K562 (cell line): ENCODE measurements around the gene TCHH. TPM values are rescaled to one million over a fixed set of nuclear protein-coding genes. Genes with fewer than 3 reads are reported as not detected.

Experiments
- BRF1 ChIP-seq: IDR thresholded peaks from 3 replicates; pipeline ENCODE4 v1.6.1; 2011; ENCODE audit warnings: borderline replicate concordance, mild to moderate bottlenecking; ENCODE audit not compliant: insufficient read length; ENCODE audit errors: extremely low read depth
- CBX3 ChIP-seq, 2 experiments: IDR thresholded peaks; 1 replicate in 1 of 2; 2 replicates in 1 of 2; pipeline ENCODE4 v1.6.1; 2012; ENCODE audit warnings: inconsistent platforms in 2 of 2, low read length in 2 of 2, borderline replicate concordance in 1 of 2, control low read depth in 1 of 2
- ESRRA ChIP-seq: fragments of 450-650 bp; IDR thresholded peaks from 2 replicates; pipeline ENCODE4 v1.6.1; 2014; ENCODE audit warnings: low read depth, mild to moderate bottlenecking, moderate library complexity, borderline replicate concordance
- JUND ChIP-seq, 2 experiments: IDR thresholded peaks; 2 replicates in 1 of 2; 3 replicates in 1 of 2; pipeline ENCODE4 v1.6.1; 2011; ENCODE audit warnings: borderline replicate concordance in 2 of 2, low read depth in 2 of 2, low read length in 2 of 2, improper control_type of control experiment in 1 of 2, missing biosample characterization in 1 of 2, missing genetic modification characterization in 1 of 2, missing genetic modification reagents in 1 of 2
- KHSRP ChIP-seq: fragments of 450-650 bp; IDR thresholded peaks from 2 replicates; pipeline ENCODE4 v1.6.1; 2017
- NBN ChIP-seq: fragments of 450-650 bp; IDR thresholded peaks from 2 replicates; pipeline ENCODE4 v1.6.1; 2016; ENCODE audit warnings: low read depth, mild to moderate bottlenecking
- SAFB ChIP-seq: fragments of 200-400 bp; formaldehyde crosslinking; IDR thresholded peaks from 2 replicates; pipeline ENCODE4 v1.6.1; 2017; ENCODE audit warnings: low read depth, low read length, borderline replicate concordance
- SMARCE1 ChIP-seq: fragments of 450-650 bp; IDR thresholded peaks from 2 replicates; pipeline ENCODE4 v1.7.1; 2016; ENCODE audit warnings: mild to moderate bottlenecking
- SRSF1 ChIP-seq: fragments of 200-400 bp; formaldehyde crosslinking; IDR thresholded peaks from 2 replicates; pipeline ENCODE4 v1.6.1; 2017; ENCODE audit warnings: mild to moderate bottlenecking, low read depth, low read length, moderate library complexity
- XRCC3 ChIP-seq: fragments of 450-650 bp; IDR thresholded peaks from 2 replicates; pipeline ENCODE4 v1.6.1; 2017; ENCODE audit warnings: mild to moderate bottlenecking, moderate library complexity
- ZBTB49 ChIP-seq: sonication (generic); formaldehyde crosslinking; IDR thresholded peaks from 2 replicates; pipeline ENCODE4 v1.8.0; 2022; ENCODE audit warnings: missing genetic modification reagents, mild to moderate bottlenecking, borderline replicate concordance
- ZNF354B ChIP-seq: fragments of 250-450 bp; sonication (Bioruptor Pico); IDR thresholded peaks from 2 replicates; pipeline ENCODE4 v1.4.0; 2020
- ZNF766 ChIP-seq: fragments of 200-800 bp; sonication (Bioruptor generic); conservative IDR thresholded peaks from 2 replicates; pipeline ENCODE4 v1.6.1; 2016; ENCODE audit warnings: missing genetic modification characterization, missing compliant biosample characterization
- polyA plus RNA-seq, 8 experiments: library from polyadenylated mRNA; depleted of rRNA in 4 of 8; stranded (reverse) in 5 of 8; unstranded in 3 of 8; fragments of >200 nt; fragmentation: Nextera tagmentation in 2 of 8; fragmentation: Illumina TruSeq in 1 of 8; extraction: Ambion mirVana in 2 of 8; extraction: Trizol in 1 of 8; gene quantifications; 2 replicates each; pipeline versions ENCODE4 v1.2.1 to v1.2.3, GENCODE V29; 2011 to 2014; ENCODE audit warnings: inconsistent platforms in 1 of 8, missing spikeins in 1 of 8
- total RNA-seq, 7 experiments: library from RNA; depleted of rRNA in 6 of 7; stranded (reverse); fragments of >200 nt in 6 of 7; fragmentation: Illumina TruSeq in 2 of 7; extraction: Trizol in 2 of 7; gene quantifications; 2 replicates each; pipeline versions ENCODE4 v1.2.1 to v1.2.3, GENCODE V29; 2011 to 2021; ENCODE audit warnings: low replicate concordance in 1 of 7
- TF ChIP-seq, protein P1 (sequence below): sonication (generic); formaldehyde crosslinking; IDR thresholded peaks from 2 replicates; pipeline ENCODE4 v1.8.0; 2023; ENCODE audit warnings: mild to moderate bottlenecking, missing genetic modification reagents
- TF ChIP-seq, protein P2 (sequence below): fragments of 250-450 bp; sonication (Bioruptor Pico); IDR thresholded peaks from 2 replicates; pipeline ENCODE4 v1.5.0; 2021
- TF ChIP-seq, protein P3 (sequence below): fragments of 450-650 bp; IDR thresholded peaks from 2 replicates; pipeline ENCODE4 v1.7.1; 2018; ENCODE audit warnings: mild to moderate bottlenecking, low read depth; ENCODE audit not compliant: partially characterized antibody
- TF ChIP-seq, protein P4 (sequence below), 2 experiments: fragments of 250-450 bp in 1 of 2; fragments of 450-650 bp in 1 of 2; sonication (Bioruptor Pico) in 1 of 2; IDR thresholded peaks; 2 replicates each; pipeline versions ENCODE4 v1.6.1 to v1.8.0; 2016 to 2021; ENCODE audit warnings: mild to moderate bottlenecking in 2 of 2, moderate library complexity in 2 of 2, missing compliant biosample characterization in 1 of 2, missing genetic modification characterization in 1 of 2

TCHH gene
- total and polyA plus RNA-seq, 9 of the 15 experiments (the other 6 are each of a cell fraction or from before 2014, with no cell fraction given) = not detected

- TF ChIP-seq, protein P1, sequence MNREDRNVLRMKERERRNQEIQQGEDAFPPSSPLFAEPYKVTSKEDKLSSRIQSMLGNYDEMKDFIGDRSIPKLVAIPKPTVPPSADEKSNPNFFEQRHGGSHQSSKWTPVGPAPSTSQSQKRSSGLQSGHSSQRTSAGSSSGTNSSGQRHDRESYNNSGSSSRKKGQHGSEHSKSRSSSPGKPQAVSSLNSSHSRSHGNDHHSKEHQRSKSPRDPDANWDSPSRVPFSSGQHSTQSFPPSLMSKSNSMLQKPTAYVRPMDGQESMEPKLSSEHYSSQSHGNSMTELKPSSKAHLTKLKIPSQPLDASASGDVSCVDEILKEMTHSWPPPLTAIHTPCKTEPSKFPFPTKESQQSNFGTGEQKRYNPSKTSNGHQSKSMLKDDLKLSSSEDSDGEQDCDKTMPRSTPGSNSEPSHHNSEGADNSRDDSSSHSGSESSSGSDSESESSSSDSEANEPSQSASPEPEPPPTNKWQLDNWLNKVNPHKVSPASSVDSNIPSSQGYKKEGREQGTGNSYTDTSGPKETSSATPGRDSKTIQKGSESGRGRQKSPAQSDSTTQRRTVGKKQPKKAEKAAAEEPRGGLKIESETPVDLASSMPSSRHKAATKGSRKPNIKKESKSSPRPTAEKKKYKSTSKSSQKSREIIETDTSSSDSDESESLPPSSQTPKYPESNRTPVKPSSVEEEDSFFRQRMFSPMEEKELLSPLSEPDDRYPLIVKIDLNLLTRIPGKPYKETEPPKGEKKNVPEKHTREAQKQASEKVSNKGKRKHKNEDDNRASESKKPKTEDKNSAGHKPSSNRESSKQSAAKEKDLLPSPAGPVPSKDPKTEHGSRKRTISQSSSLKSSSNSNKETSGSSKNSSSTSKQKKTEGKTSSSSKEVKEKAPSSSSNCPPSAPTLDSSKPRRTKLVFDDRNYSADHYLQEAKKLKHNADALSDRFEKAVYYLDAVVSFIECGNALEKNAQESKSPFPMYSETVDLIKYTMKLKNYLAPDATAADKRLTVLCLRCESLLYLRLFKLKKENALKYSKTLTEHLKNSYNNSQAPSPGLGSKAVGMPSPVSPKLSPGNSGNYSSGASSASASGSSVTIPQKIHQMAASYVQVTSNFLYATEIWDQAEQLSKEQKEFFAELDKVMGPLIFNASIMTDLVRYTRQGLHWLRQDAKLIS = no peak
- peak; percentile 62; the same call in 1 of the 2 replicates for TF ChIP-seq KHSRP
- no peak for TF ChIP-seq XRCC3
- TF ChIP-seq BRF1 = no peak
- no peak for TF ChIP-seq ZBTB49 (CRISPR knock-in tag)
- TF ChIP-seq SRSF1 = no peak
- TF ChIP-seq ESRRA = peak; percentile 38; the same call in 1 of the 2 replicates
- TF ChIP-seq ZNF766 (CRISPR knock-in tag) = peak; percentile 35; the same call in 1 of the 2 replicates
- TF ChIP-seq NBN = peak; percentile 77; the same call in 1 of the 2 replicates
- TF ChIP-seq, protein P2, sequence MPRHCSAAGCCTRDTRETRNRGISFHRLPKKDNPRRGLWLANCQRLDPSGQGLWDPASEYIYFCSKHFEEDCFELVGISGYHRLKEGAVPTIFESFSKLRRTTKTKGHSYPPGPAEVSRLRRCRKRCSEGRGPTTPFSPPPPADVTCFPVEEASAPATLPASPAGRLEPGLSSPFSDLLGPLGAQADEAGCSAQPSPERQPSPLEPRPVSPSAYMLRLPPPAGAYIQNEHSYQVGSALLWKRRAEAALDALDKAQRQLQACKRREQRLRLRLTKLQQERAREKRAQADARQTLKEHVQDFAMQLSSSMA = no peak
- peak; percentile 73 for TF ChIP-seq JUND (IDR thresholded peaks at IDR 0.05; ENCODE audit: borderline replicate concordance, low read depth, low read length)
- peak; percentile 85; the same call in 1 of the 3 replicates for TF ChIP-seq JUND (tag; IDR thresholded peaks at IDR 0.05; ENCODE audit: borderline replicate concordance, low read depth, low read length)
- TF ChIP-seq CBX3 (IDR thresholded peaks at IDR 0.05; ENCODE audit: borderline replicate concordance in 1 of 2, low read length in 2 of 2) = peak in 1 of 2 experiments; percentile 55; a peak in 1 of 3 replicates
- TF ChIP-seq, protein P3, sequence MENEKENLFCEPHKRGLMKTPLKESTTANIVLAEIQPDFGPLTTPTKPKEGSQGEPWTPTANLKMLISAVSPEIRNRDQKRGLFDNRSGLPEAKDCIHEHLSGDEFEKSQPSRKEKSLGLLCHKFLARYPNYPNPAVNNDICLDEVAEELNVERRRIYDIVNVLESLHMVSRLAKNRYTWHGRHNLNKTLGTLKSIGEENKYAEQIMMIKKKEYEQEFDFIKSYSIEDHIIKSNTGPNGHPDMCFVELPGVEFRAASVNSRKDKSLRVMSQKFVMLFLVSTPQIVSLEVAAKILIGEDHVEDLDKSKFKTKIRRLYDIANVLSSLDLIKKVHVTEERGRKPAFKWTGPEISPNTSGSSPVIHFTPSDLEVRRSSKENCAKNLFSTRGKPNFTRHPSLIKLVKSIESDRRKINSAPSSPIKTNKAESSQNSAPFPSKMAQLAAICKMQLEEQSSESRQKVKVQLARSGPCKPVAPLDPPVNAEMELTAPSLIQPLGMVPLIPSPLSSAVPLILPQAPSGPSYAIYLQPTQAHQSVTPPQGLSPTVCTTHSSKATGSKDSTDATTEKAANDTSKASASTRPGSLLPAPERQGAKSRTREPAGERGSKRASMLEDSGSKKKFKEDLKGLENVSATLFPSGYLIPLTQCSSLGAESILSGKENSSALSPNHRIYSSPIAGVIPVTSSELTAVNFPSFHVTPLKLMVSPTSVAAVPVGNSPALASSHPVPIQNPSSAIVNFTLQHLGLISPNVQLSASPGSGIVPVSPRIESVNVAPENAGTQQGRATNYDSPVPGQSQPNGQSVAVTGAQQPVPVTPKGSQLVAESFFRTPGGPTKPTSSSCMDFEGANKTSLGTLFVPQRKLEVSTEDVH = no peak
- TF ChIP-seq, protein P4, sequence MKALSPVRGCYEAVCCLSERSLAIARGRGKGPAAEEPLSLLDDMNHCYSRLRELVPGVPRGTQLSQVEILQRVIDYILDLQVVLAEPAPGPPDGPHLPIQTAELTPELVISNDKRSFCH (CRISPR knock-in tag; IDR thresholded peaks at IDR 0.05) = no peak
- TF ChIP-seq, protein P4 (tag; IDR thresholded peaks at IDR 0.05) = no peak
- TF ChIP-seq ZNF354B (CRISPR knock-in tag) = no peak
- TF ChIP-seq SAFB = no peak
- TF ChIP-seq SMARCE1 = peak; percentile 30; the same call in 1 of the 2 replicates
Measured at GRCh38 chr1:152071123-152071522, 44.1 kb downstream of the TCHH start (continued).
